GM04504 (cell line): ENCODE results near the gene PRDX6.
"Not testable (repeated sequence)": the region's sequence is repeated elsewhere in the genome, so short reads cannot be mapped to it uniquely, and the experiment has no call there.

Source experiments
- DNase-seq: peaks from one replicate; pipeline ENCODE4 v3.0.0-alpha.2; 2012; ENCODE audit warnings: low read depth

Gene PRDX6

GRCh38 chr1:173477286-173478093, at the start of gene PRDX6:
TSS of gene PRDX6 (plus strand) at chr1:173477335. CDS start at chr1:173477398, 63 bp downstream.
- DNase-seq: no peak

GRCh38 chr1:173429471-173430402, 47.4 kb upstream of the PRDX6 start:
- peak; percentile 80 for DNase-seq

GRCh38 chr1:173430677-173431303, 46.3 kb upstream of the PRDX6 start:
- no peak for DNase-seq

- DNase-seq: peak; percentile 73
Observed at GRCh38 chr1:173431304-173432045, 45.7 kb upstream of the PRDX6 start.

GRCh38 chr1:173432331-173432730, 44.8 kb upstream of the PRDX6 start:
- no peak for DNase-seq

- no peak for DNase-seq
Observed at GRCh38 chr1:173433751-173434326, 43.3 kb upstream of the PRDX6 start.

GRCh38 chr1:173436841-173437428, 40.2 kb upstream of the PRDX6 start:
- no peak for DNase-seq

GRCh38 chr1:173438675-173439074, 38.5 kb upstream of the PRDX6 start:
- no peak for DNase-seq

- DNase-seq: no peak
Observed at GRCh38 chr1:173440430-173440829, 36.7 kb upstream of the PRDX6 start.

- no peak for DNase-seq
Observed at GRCh38 chr1:173444757-173445156, 32.4 kb upstream of the PRDX6 start.

- no peak for DNase-seq
Observed at GRCh38 chr1:173445164-173445563, 32.0 kb upstream of the PRDX6 start.

GRCh38 chr1:173445656-173446055, 31.5 kb upstream of the PRDX6 start:
- DNase-seq: no peak

GRCh38 chr1:173447224-173447623, 29.9 kb upstream of the PRDX6 start:
- no peak for DNase-seq

- DNase-seq: no peak
Observed at GRCh38 chr1:173448945-173449344, 28.2 kb upstream of the PRDX6 start.

GRCh38 chr1:173451981-173452380, 25.2 kb upstream of the PRDX6 start:
- DNase-seq: no peak

- DNase-seq: no peak
Observed at GRCh38 chr1:173453982-173454381, 23.2 kb upstream of the PRDX6 start.

- DNase-seq: no peak
Observed at GRCh38 chr1:173454966-173455524, 22.1 kb upstream of the PRDX6 start.

- DNase-seq: no peak
Observed at GRCh38 chr1:173459885-173460284, 17.2 kb upstream of the PRDX6 start.

- DNase-seq: not testable (repeated sequence)
Observed at GRCh38 chr1:173462666-173463065, 14.5 kb upstream of the PRDX6 start.

- not testable (repeated sequence) for DNase-seq
Observed at GRCh38 chr1:173464185-173464584, 12.9 kb upstream of the PRDX6 start.

GRCh38 chr1:173467426-173467825, 9.7 kb upstream of the PRDX6 start:
- DNase-seq: no peak
